SK-N-SH (cell line): ENCODE data around the gene HCN4. TPM values are rescaled to one million over a fixed set of nuclear protein-coding genes. Genes with fewer than 3 reads are reported as not detected.

Experiments
- CTCF ChIA-PET: fragments of 300-600, 350-600 bp; formaldehyde crosslinking; extraction: SDS; loops from one replicate; lab custom pipeline; 2021; lab: Yijun Ruan, JAX
- POLR2A ChIA-PET: fragments of 350-600 bp; sonication (Branson Sonifier 250); formaldehyde crosslinking; extraction: SDS; loops from one replicate; lab custom pipeline; 2020; ENCODE audit warnings: antibody characterized with exemption, inconsistent platforms; lab: Yijun Ruan, JAX
- DNase-seq: peaks from one replicate; pipeline ENCODE4 v3.0.0; 2012
- H2AFZ ChIP-seq: fragments of 200-600 bp; sonication (generic); 2 replicates; pipeline ENCODE4 v1.8.1; 2016; ENCODE audit warnings: antibody characterized with exemption, mild to moderate bottlenecking, low read depth
- H3F3A ChIP-seq: fragments of 200-600 bp; sonication (generic); replicated peaks from 2 replicates; pipeline ENCODE3; 2016; ENCODE audit warnings: antibody characterized with exemption, mild to moderate bottlenecking; ENCODE audit not compliant: insufficient read depth
- H3K27ac ChIP-seq, 2 experiments: fragments of 200-500 bp in 1 of 2; fragments of 200-600 bp in 1 of 2; sonication (Bioruptor generic) in 1 of 2; sonication (generic), shearing (Covaris generic) in 1 of 2; 2 replicates each; pipeline versions ENCODE4 v1.5.1 to v1.6.1; 2014 to 2016; ENCODE audit warnings: low read depth in 2 of 2, inconsistent platforms in 1 of 2, low read length in 1 of 2, mild to moderate bottlenecking in 1 of 2, mixed read lengths in 1 of 2
- H3K27me3 ChIP-seq: fragments of 200-600 bp; sonication (generic), shearing (Covaris generic); 2 replicates; pipeline ENCODE4 v1.6.1; 2016; ENCODE audit warnings: mixed run types; ENCODE audit not compliant: insufficient read depth
- H3K36me3 ChIP-seq, 2 experiments: fragments of 200-500 bp in 1 of 2; fragments of 200-600 bp in 1 of 2; sonication (Bioruptor generic) in 1 of 2; sonication (generic) in 1 of 2; replicated peaks in 1 of 2; 2 replicates each; pipeline versions ENCODE3 to v1.5.1; 2014 to 2016; ENCODE audit warnings: low read length in 1 of 2, mild to moderate bottlenecking in 1 of 2; ENCODE audit not compliant: insufficient read depth in 2 of 2, control insufficient read depth in 1 of 2
- H3K4me1 ChIP-seq, 2 experiments: fragments of 200-500 bp in 1 of 2; fragments of 200-600 bp in 1 of 2; sonication (Bioruptor generic) in 1 of 2; sonication (generic), shearing (Covaris generic) in 1 of 2; 2 replicates each; pipeline versions ENCODE4 v1.5.1 to v1.6.1; 2014 to 2016; ENCODE audit warnings: low read depth in 1 of 2, low read length in 1 of 2, mixed run types in 1 of 2; ENCODE audit not compliant: insufficient read depth in 2 of 2, control insufficient read depth in 1 of 2
- H3K4me2 ChIP-seq: fragments of 200-600 bp; sonication (generic), shearing (Covaris generic); 2 replicates; pipeline ENCODE4 v1.6.1; 2017; ENCODE audit warnings: mixed run types
- H3K4me3 ChIP-seq, 2 experiments: fragments of 200-500 bp in 1 of 2; fragments of 200-600 bp in 1 of 2; sonication (Bioruptor generic) in 1 of 2; sonication (generic), shearing (Covaris generic) in 1 of 2; 2 replicates each; pipeline versions ENCODE4 v1.5.1 to v1.8.1; 2014 to 2016; ENCODE audit warnings: low read depth in 2 of 2, inconsistent platforms in 1 of 2, low read length in 1 of 2, mild to moderate bottlenecking in 1 of 2, mixed read lengths in 1 of 2, moderate library complexity in 1 of 2
- H3K79me2 ChIP-seq: fragments of 200-600 bp; sonication (generic); 2 replicates; pipeline ENCODE4 v1.8.1; 2017; ENCODE audit warnings: mild to moderate bottlenecking; ENCODE audit not compliant: insufficient read depth
- H3K9ac ChIP-seq: fragments of 200-600 bp; sonication (generic); 2 replicates; pipeline ENCODE4 v1.6.1; 2017; ENCODE audit warnings: mixed run types
- H3K9me2 ChIP-seq: fragments of 200-600 bp; sonication (generic); 2 replicates; pipeline ENCODE4 v1.6.1; 2017; ENCODE audit warnings: mixed run types
- H3K9me3 ChIP-seq: fragments of 200-600 bp; sonication (generic); 2 replicates; pipeline ENCODE4 v1.6.1; 2017; ENCODE audit warnings: mixed run types, mild to moderate bottlenecking, moderate library complexity
- H4K20me1 ChIP-seq: fragments of 200-600 bp; sonication (generic); 2 replicates; pipeline ENCODE4 v1.6.1; 2017; ENCODE audit warnings: mild to moderate bottlenecking, mixed run types; ENCODE audit not compliant: insufficient read depth
- CHD2 ChIP-seq: fragments of 150-350 bp; IDR thresholded peaks from 2 replicates; pipeline ENCODE4 v1.6.1; 2018; ENCODE audit warnings: low read length; ENCODE audit not compliant: partially characterized antibody
- ELF1 ChIP-seq: IDR thresholded peaks from 2 replicates; pipeline ENCODE4 v1.4.0; 2012
- EZH2phosphoT487 ChIP-seq: fragments of 200-600 bp; sonication (generic); IDR thresholded peaks from 2 replicates; pipeline ENCODE4 v1.6.1; 2017; ENCODE audit warnings: low read depth, mixed run types, mild to moderate bottlenecking, antibody characterized with exemption, moderate library complexity, borderline replicate concordance
- FOSL2 ChIP-seq: IDR thresholded peaks from 2 replicates; pipeline ENCODE4 v1.4.0; 2012; ENCODE audit warnings: low read depth, mild to moderate bottlenecking, moderate library complexity, borderline replicate concordance
- FOXM1 ChIP-seq: IDR thresholded peaks from 2 replicates; pipeline ENCODE4 v1.4.0; 2012; ENCODE audit warnings: low read depth, mild to moderate bottlenecking
- GABPA ChIP-seq: IDR thresholded peaks from 2 replicates; pipeline ENCODE4 v1.4.0; 2012; ENCODE audit warnings: low read depth, mild to moderate bottlenecking
- MAX ChIP-seq: IDR thresholded peaks from 2 replicates; pipeline ENCODE4 v1.4.0; 2012; ENCODE audit warnings: low read depth
- MEF2A ChIP-seq: IDR thresholded peaks from 2 replicates; pipeline ENCODE4 v1.4.0; 2012; ENCODE audit warnings: low read depth, borderline replicate concordance
- NRF1 ChIP-seq: IDR thresholded peaks from 2 replicates; pipeline ENCODE4 v1.6.1; 2012; ENCODE audit warnings: low read depth, mild to moderate bottlenecking, low read length
- PBX3 ChIP-seq: IDR thresholded peaks from 2 replicates; pipeline ENCODE4; 2012
- RCOR1 ChIP-seq: fragments of 150-350 bp; IDR thresholded peaks from 2 replicates; pipeline ENCODE4 v1.6.1; 2017; ENCODE audit warnings: antibody characterized with exemption, low read length
- RFX5 ChIP-seq: IDR thresholded peaks from 2 replicates; pipeline ENCODE4 v1.6.1; 2012; ENCODE audit warnings: mild to moderate bottlenecking, improper control_type of control experiment, low read length
- RXRA ChIP-seq: IDR thresholded peaks from 2 replicates; pipeline ENCODE4 v1.4.0; 2012; ENCODE audit warnings: low read depth, mild to moderate bottlenecking, borderline replicate concordance
- TEAD4 ChIP-seq: IDR thresholded peaks from 2 replicates; pipeline ENCODE4 v1.4.0; 2012; ENCODE audit warnings: mild to moderate bottlenecking, borderline replicate concordance; ENCODE audit not compliant: insufficient read depth
- USF2 ChIP-seq: fragments of 150-350 bp; IDR thresholded peaks from 2 replicates; pipeline ENCODE4 v1.6.1; 2017; ENCODE audit warnings: antibody characterized with exemption, low read length, low read depth, borderline replicate concordance
- YY1 ChIP-seq: IDR thresholded peaks from 2 replicates; pipeline ENCODE4 v1.4.0; 2012; ENCODE audit warnings: low read depth, mild to moderate bottlenecking
- WGBS: methylation state at CpG from one replicate; pipeline ENCODE4 v1.1.6; 2017; ENCODE audit warnings: low lambda C conversion rate; 5-methylcytosine and 5-hydroxymethylcytosine counted together
- polyA plus RNA-seq, 3 experiments: library from polyadenylated mRNA; depleted of rRNA; stranded (reverse); fragments of >200 nt; gene quantifications; 2 replicates each; pipeline ENCODE4 v1.2.3, GENCODE V29; 2012
- TF ChIP-seq, protein P1 (sequence below): IDR thresholded peaks from 2 replicates; pipeline ENCODE4 v1.6.1; 2012; ENCODE audit warnings: mild to moderate bottlenecking, low read depth, low read length, moderate library complexity

The HCN4 gene
- polyA plus RNA-seq, 1 of the 3 experiments (the other 2 are of a cell fraction) = not detected

DNA sequence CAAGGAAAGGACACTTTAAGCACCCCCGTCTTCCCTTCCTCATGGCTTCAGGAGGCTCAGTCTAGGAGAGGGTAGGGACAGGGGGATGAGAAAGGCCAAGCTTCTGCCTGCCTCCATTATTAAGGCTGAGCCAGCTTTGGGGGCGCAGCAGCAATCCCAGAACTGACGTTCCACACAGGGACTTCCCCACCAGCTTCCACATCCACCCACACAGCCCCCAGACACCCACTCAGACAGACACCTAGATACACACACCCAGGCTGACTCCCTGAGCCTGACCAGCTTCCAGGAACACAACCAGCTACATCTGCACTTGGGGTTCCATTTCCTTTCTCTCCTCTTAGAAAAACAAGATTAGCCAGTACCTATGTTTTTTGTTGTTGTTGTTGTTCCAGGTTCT, 4.7 kb downstream of the HCN4 start:
- ChIA-PET POLR2A (no interaction called here), CTCF (interaction anchor here (0.8 to 1.4 kb wide), 2 partner anchors 123 to 340 kb away, joined by 3 to 5 read pairs; no protein-coding TSS in a partner anchor)
- Histone ChIP-seq H3K4me3 (no peak overlapping the region), H3F3A (no peaks in the 10 kb centered on the region), H3K9me3 (no peaks in the 10 kb centered on the region), H3K4me2 (no peak overlapping the region), H3K9me2 (no peaks in the 10 kb centered on the region), H2AFZ (no peak overlapping the region), H4K20me1 (no peaks in the 10 kb centered on the region), H3K27me3 (peaks cover 40% of the 10 kb centered on the region), H3K9ac (no peak overlapping the region), H3K27ac (no peak overlapping the region), H3K79me2 (no peaks in the 10 kb centered on the region), H3K36me3 (no peaks in the 10 kb centered on the region), H3K4me1 (no peaks in the 10 kb centered on the region; a peak in 1 of 4 replicates)
- 35% methylated on average over 3 of the region's 3 CpGs for WGBS
- DNase-seq = no peak
- TF ChIP-seq RFX5 (no peak), PBX3 (no peak), NRF1 (no peak), YY1 (no peak), MAX (no peak), ELF1 (no peak), GABPA (no peak), TEAD4 (no peak), FOXM1 (no peak), FOSL2 (no peak), CHD2 (no peak), MEF2A (no peak), USF2 (no peak), RCOR1 (no peak), EZH2phosphoT487 (no peak), RXRA (no peak)
- TF ChIP-seq, protein P1, sequence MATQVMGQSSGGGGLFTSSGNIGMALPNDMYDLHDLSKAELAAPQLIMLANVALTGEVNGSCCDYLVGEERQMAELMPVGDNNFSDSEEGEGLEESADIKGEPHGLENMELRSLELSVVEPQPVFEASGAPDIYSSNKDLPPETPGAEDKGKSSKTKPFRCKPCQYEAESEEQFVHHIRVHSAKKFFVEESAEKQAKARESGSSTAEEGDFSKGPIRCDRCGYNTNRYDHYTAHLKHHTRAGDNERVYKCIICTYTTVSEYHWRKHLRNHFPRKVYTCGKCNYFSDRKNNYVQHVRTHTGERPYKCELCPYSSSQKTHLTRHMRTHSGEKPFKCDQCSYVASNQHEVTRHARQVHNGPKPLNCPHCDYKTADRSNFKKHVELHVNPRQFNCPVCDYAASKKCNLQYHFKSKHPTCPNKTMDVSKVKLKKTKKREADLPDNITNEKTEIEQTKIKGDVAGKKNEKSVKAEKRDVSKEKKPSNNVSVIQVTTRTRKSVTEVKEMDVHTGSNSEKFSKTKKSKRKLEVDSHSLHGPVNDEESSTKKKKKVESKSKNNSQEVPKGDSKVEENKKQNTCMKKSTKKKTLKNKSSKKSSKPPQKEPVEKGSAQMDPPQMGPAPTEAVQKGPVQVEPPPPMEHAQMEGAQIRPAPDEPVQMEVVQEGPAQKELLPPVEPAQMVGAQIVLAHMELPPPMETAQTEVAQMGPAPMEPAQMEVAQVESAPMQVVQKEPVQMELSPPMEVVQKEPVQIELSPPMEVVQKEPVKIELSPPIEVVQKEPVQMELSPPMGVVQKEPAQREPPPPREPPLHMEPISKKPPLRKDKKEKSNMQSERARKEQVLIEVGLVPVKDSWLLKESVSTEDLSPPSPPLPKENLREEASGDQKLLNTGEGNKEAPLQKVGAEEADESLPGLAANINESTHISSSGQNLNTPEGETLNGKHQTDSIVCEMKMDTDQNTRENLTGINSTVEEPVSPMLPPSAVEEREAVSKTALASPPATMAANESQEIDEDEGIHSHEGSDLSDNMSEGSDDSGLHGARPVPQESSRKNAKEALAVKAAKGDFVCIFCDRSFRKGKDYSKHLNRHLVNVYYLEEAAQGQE = no peak
